NT2/D1 (cell line): ENCODE results near the gene ST8SIA2.

ENCODE experiments used
- DNase-seq: peaks from one replicate; pipeline ENCODE4 v3.0.0-alpha.2; 2011; ENCODE audit warnings: low read depth, low spot score
- H3K27me3 ChIP-seq: 2 replicates; pipeline ENCODE4 v1.6.0; 2011; ENCODE audit warnings: mild to moderate bottlenecking; ENCODE audit not compliant: insufficient read length, insufficient read depth
- H3K36me3 ChIP-seq: 2 replicates; pipeline ENCODE4 v1.6.1; 2011; ENCODE audit warnings: mild to moderate bottlenecking, low read length, mixed read lengths; ENCODE audit not compliant: insufficient read depth, insufficient read length
- H3K4me1 ChIP-seq: 2 replicates; pipeline ENCODE4 v1.5.1; 2011; ENCODE audit not compliant: insufficient read depth, insufficient read length
- H3K4me3 ChIP-seq: 2 replicates; pipeline ENCODE4 v1.5.1; 2011; ENCODE audit warnings: low read depth; ENCODE audit not compliant: insufficient read length
- H3K9ac ChIP-seq: 2 replicates; pipeline ENCODE4 v1.6.0; 2011; ENCODE audit warnings: low read depth; ENCODE audit not compliant: insufficient read length
- H3K9me3 ChIP-seq: 2 replicates; pipeline ENCODE4 v1.5.1; 2011; ENCODE audit warnings: mild to moderate bottlenecking, low read length; ENCODE audit not compliant: insufficient read depth
- SUZ12 ChIP-seq: IDR thresholded peaks from 2 replicates; pipeline ENCODE4 v1.6.1; 2011; ENCODE audit not compliant: insufficient read length, insufficient read depth; ENCODE audit errors: extremely low read depth
- YY1 ChIP-seq: IDR thresholded peaks from 2 replicates; pipeline ENCODE4 v1.6.1; 2011; ENCODE audit not compliant: insufficient read length, insufficient read depth
- ZNF274 ChIP-seq: IDR thresholded peaks from 2 replicates; pipeline ENCODE4 v1.6.1; 2011; ENCODE audit warnings: mild to moderate bottlenecking, low read depth, low read length

The ST8SIA2 gene

GRCh38 chr15:92457471-92458041, 63.9 kb downstream of the ST8SIA2 start:
- no peaks in the 10 kb centered on the region for H3K27me3 ChIP-seq
- TF ChIP-seq YY1 (no peak), SUZ12 (no peak), ZNF274 (no peak)
- no peaks in the 10 kb centered on the region for H3K9me3 ChIP-seq

GRCh38 chr15:92460023-92460422, 66.3 kb downstream of the ST8SIA2 start:
- Histone ChIP-seq H3K27me3 (no peaks in the 10 kb centered on the region), H3K4me3 (no peak overlapping the region), H3K4me1 (peaks cover 2% of the 10 kb centered on the region), H3K9ac (no peak overlapping the region), H3K9me3 (no peaks in the 10 kb centered on the region), H3K36me3 (peaks cover 29% of the 10 kb centered on the region)
- no peak for TF ChIP-seq ZNF274
- TF ChIP-seq SUZ12 = no peak
- no peak for TF ChIP-seq YY1
- no peak for DNase-seq

More at GRCh38 chr15:92457471-92458041, 63.9 kb downstream of the ST8SIA2 start:
- H3K4me3 ChIP-seq = no peak overlapping the region
- DNase-seq = no peak
- no peak overlapping the region for H3K9ac ChIP-seq
- peaks cover 2% of the 10 kb centered on the region for H3K4me1 ChIP-seq
- H3K36me3 ChIP-seq = peaks cover 20% of the 10 kb centered on the region

- TF ChIP-seq YY1 (no peak), ZNF274 (no peak), SUZ12 (no peak)
- no peaks in the 10 kb centered on the region for H3K27me3 ChIP-seq
- no peaks in the 10 kb centered on the region for H3K9me3 ChIP-seq
- H3K4me3 ChIP-seq = no peak overlapping the region
- H3K9ac ChIP-seq = no peak overlapping the region
- DNase-seq = no peak
- peaks cover 2% of the 10 kb centered on the region for H3K4me1 ChIP-seq
- peaks cover 46% of the 10 kb centered on the region for H3K36me3 ChIP-seq
Measured at GRCh38 chr15:92462424-92463125, 68.9 kb downstream of the ST8SIA2 start.

GRCh38 chr15:92463352-92463751, 69.7 kb downstream of the ST8SIA2 start:
- H3K4me3 ChIP-seq = no peak overlapping the region
- DNase-seq = no peak
- TF ChIP-seq YY1 (no peak), SUZ12 (no peak), ZNF274 (no peak)
- no peaks in the 10 kb centered on the region for H3K27me3 ChIP-seq
- peaks cover 2% of the 10 kb centered on the region for H3K4me1 ChIP-seq
- H3K36me3 ChIP-seq = peaks cover 44% of the 10 kb centered on the region
- no peak overlapping the region for H3K9ac ChIP-seq
- H3K9me3 ChIP-seq = no peaks in the 10 kb centered on the region

GRCh38 chr15:92463826-92464225, 70.1 kb downstream of the ST8SIA2 start:
- peaks cover 41% of the 10 kb centered on the region for H3K36me3 ChIP-seq
- DNase-seq = no peak
- no peaks in the 10 kb centered on the region for H3K9me3 ChIP-seq
- H3K4me1 ChIP-seq = peaks cover 2% of the 10 kb centered on the region
- no peak overlapping the region for H3K9ac ChIP-seq
- no peak for TF ChIP-seq SUZ12
- no peak for TF ChIP-seq ZNF274
- TF ChIP-seq YY1 = no peak
- no peak overlapping the region for H3K4me3 ChIP-seq
- H3K27me3 ChIP-seq = no peaks in the 10 kb centered on the region

GRCh38 chr15:92466834-92467233, 73.2 kb downstream of the ST8SIA2 start:
- no peak for DNase-seq
- TF ChIP-seq SUZ12 (no peak), ZNF274 (no peak), YY1 (no peak)
- Histone ChIP-seq H3K36me3 (peaks cover 34% of the 10 kb centered on the region), H3K27me3 (no peaks in the 10 kb centered on the region), H3K9ac (no peak overlapping the region), H3K9me3 (no peaks in the 10 kb centered on the region), H3K4me3 (no peak overlapping the region), H3K4me1 (no peaks in the 10 kb centered on the region)

GRCh38 chr15:92467245-92467644, 73.6 kb downstream of the ST8SIA2 start:
- no peaks in the 10 kb centered on the region for H3K9me3 ChIP-seq
- H3K9ac ChIP-seq = no peak overlapping the region
- no peaks in the 10 kb centered on the region for H3K4me1 ChIP-seq
- no peak for TF ChIP-seq SUZ12
- no peak for TF ChIP-seq ZNF274
- TF ChIP-seq YY1 = no peak
- no peak for DNase-seq
- H3K27me3 ChIP-seq = no peaks in the 10 kb centered on the region
- no peak overlapping the region for H3K4me3 ChIP-seq
- peaks cover 31% of the 10 kb centered on the region for H3K36me3 ChIP-seq

- TF ChIP-seq ZNF274 (no peak), YY1 (no peak), SUZ12 (no peak)
- H3K4me1 ChIP-seq = no peaks in the 10 kb centered on the region
- no peaks in the 10 kb centered on the region for H3K27me3 ChIP-seq
- H3K4me3 ChIP-seq = no peak overlapping the region
- no peak for DNase-seq
- no peaks in the 10 kb centered on the region for H3K9me3 ChIP-seq
- H3K9ac ChIP-seq = no peak overlapping the region
- peaks cover 27% of the 10 kb centered on the region for H3K36me3 ChIP-seq
Measured at GRCh38 chr15:92468991-92469390, 75.3 kb downstream of the ST8SIA2 start.
